Dedifferentiated amniotic fluid mesenchymal stem cell (primary cell): Measurements from ENCODE around the gene DNAH8.

Experiments used
- DNase-seq: peaks from one replicate; pipeline ENCODE4 v3.0.0-alpha.2; 2016; ENCODE audit errors: extremely low spot score

DNAH8 gene

DNA sequence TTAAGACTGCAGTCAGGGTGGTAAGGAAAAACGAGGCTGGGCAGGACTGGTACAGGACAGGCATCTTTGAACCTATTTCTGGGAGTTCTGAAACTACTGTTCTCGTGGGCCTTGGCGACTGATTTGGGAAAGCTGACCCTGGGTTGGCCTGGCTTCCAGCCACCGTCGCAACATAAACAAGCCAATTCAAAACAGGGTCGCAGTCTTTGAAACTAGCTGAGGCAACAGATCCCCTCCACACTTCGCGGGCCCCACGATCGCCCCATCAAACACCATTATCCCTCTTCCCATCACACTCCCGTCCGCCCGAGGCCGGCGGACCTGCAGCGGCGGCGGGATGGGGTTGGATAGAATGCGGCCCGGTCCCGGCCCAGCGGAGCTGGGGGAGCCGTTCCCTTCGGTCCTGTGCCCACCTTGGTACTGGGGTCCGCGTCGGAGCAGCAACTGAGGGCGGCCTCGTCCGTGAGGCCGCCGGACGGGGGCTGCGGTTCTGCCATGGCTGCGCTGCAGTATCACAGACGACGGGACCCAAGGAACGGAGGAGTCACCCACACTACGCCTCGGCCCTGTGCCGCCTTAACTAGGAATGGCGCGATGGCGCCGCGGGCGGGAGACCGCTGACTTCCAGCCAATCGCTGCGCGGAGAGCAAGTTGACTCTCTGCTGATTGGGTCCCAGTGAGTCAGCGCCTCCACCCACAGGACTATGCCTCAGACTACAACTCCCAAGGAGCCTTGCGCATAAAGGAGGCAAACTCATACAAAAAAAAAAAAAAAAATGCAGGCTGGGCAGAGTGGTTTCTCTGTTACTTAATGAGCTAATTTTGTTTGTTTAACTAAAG lies 12.3 kb upstream of the DNAH8 start, which contains the start of gene GLO1:
GLO1 (minus strand) TSS at position 588 of the 840 bp plus-strand sequence; CDS start at position 497, 91 bp downstream.
- peak; percentile 99 for DNase-seq

DNA sequence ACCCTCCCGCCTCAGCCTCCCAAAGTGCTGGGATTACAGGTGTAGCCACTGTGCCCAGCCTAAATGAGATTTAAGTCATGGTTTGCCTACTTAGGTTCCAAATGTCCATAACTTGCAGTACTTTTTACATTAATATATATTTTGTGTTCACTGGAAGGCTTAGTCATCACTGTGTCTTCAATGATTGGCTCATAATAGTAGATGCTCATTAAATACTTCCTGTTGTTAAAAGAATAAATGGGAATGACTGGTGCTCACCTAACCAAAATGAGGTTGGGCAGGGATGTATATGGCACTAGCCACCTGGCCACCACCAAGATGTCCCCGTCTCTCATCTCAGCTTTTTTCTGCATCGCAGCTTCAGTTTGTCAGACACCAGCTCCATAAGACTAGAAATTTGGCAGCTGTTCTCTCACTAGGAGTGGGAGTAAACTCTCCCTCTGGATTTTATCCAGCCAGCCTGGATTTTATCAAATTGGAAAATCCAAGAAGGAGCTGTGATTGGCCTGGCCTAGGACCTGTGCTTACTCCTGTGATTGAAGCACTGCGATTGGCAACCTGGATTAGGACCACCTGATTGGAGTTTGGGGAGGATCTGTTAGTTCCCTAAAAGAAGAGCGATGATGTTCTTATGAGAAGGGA lies 11.0 kb upstream of the DNAH8 start:
- DNase-seq = no peak

DNA sequence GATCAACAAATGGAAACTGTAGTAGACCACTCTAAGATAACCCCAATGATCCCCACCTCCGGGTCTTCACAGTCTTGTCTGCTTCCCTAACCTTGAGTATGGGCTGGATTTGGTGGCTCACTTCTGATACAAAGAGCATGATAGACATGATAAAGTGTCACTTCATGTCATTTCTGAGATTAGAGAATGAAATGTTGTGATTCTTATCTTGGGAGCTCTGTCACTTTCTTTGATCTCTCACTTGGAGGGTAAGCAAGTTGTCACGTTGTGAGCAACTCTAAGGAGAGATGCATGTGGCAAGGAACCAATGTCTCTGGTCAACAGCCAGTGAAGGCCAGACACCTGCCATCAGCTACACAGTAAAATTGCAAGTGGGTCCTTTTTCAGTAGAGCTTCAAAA lies 9.2 kb upstream of the DNAH8 start:
- DNase-seq = no peak

DNA sequence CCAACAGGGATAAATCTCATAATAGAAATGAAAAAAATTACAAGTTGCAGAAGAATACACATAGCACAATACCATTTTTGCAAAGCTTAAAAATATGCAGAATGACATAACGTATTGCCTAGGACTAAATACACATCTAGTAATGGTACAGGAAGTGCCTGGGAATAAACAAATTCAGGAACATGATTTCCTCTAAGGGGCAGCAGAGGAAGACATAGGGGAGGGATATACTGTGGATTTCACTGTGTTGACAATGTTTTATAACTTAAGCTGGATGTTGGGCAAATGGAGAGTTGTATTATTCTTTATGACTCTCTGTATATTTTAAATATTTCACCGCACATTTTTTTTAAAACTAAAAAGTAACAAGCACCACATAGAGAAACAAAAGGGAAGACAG lies 6.6 kb upstream of the DNAH8 start:
- DNase-seq = no peak

DNA sequence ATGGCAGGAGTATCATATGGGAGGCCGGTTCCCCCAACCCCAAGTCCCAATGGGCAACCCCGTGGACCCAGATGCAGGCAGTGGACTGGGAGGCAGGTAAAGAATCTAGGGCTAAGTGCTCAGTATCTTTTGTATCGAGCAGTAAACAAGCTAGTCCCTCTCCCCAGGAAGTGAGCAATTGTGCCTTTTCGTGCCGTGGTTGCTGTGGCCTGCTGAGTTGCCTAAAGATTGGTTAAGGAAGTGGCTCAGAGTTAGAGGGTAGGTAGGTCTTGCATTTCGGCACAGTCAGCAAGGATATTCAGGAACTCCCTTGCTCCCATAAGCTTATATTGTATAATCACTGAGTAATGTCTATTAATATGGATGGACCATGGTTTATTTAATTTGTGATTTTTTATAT lies 1.3 kb upstream of the DNAH8 start:
- DNase-seq = no peak

DNA sequence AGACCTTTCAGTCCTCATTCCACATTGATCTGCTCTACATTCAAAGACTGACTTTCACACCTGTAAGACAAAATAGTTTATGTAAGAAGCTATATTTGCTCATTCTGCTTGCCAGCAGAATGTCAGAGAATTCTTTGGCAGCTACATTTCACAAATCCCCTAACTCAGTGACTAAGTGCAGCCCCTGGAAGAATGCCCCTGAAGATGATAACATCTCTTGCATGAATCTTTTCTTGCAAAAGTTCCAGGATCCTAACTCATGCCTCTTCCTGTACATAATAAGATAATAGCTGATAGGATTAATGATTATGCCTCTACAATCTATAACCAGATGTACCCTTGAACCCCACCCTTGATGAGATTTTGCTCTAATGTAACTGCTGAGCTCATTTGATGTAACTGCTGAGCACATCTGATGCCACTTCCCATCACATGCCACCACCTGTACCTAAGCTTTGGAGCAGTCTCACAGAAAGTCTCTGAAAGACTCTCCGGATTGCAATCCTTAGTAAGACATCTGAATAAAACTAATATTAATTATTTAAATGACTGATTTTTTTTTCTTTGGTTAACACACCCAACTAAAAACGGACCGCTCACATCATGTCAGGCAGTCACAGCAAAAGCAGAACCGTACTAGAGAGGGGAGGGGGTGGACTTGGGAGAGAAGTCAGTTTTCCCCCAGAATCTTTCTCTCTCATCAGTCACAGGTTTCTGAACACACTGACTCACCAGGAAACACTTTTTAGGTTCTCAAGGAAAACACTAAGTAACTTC lies 684 bp upstream of the DNAH8 start:
- DNase-seq = no peak

DNA sequence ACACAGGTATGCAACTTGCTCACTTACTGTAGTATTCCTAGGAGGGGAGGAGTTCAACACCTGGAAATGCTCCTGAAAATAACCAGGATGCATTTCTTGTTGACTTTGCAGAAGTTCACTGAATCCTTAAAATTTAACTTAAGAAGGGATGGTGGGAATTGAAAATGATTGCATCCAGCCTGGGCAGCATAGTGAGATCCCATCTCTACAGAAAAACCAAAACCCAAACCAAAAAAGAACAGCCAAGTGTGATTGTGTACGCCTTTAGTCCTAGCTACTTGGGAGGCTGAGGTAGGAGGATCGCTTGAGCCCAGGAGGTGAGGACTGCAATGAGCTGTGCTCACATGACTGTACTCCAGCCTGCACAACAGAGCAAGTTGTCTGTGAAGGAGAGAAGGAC lies 1.7 kb downstream of the DNAH8 start:
- DNase-seq = no peak

DNA sequence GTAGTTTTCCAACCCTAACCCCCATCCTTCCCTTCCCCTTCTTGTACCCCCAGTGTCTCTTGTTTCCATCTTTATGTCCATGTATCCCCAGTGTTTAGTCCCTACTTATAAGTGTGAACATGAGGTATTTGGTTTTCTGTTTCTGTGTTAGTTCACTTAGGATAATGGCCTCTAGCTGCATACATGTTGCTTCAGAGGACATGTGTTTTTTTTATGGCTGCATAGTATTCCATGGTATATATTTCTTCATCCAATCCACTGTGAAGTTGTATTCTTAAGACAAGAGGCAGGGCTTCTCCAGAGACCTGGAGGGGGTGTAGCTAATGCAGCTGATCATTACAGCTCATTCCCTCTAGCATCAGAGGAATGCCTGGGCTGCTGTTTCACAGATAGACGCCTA lies 4.2 kb downstream of the DNAH8 start:
- DNase-seq = no peak

DNA sequence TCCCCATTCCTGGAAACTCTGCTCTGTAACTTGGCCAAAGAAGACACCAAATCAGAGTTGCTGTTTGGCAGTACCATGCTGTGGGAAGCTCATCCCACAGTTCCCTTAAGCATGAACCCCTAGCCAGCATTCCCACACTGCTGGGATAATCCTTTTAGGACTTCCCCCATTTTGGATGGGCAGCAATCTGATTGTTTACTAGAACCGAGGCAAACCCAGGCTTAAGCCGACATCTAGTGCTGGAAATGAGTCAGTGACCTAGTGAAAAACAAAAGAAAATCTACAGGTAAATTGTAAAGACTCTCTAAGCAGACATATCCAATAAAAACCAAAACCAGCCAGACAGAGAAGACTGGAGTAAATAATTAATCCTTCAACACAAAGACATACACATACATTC lies 5.2 kb downstream of the DNAH8 start:
- no peak for DNase-seq

DNA sequence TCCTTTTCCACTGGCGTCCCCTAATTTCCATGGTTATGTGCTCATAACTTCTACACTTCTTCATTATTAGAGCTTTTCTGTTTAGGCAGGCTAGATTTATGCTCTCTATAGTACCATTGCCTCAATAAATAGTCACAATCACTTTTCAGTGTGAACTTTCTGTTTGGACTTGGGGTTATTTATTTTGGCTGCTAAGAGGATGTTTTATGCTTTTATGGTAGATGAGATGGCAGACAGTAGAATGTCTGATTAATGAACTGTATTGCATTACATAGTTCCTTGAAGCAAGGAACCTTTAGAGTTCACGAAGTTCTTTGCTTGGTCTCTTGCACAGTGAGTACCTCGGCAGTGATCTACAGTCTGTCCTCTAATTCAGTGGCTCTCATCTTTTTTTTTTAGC lies 6.9 kb downstream of the DNAH8 start:
- DNase-seq = no peak

DNA sequence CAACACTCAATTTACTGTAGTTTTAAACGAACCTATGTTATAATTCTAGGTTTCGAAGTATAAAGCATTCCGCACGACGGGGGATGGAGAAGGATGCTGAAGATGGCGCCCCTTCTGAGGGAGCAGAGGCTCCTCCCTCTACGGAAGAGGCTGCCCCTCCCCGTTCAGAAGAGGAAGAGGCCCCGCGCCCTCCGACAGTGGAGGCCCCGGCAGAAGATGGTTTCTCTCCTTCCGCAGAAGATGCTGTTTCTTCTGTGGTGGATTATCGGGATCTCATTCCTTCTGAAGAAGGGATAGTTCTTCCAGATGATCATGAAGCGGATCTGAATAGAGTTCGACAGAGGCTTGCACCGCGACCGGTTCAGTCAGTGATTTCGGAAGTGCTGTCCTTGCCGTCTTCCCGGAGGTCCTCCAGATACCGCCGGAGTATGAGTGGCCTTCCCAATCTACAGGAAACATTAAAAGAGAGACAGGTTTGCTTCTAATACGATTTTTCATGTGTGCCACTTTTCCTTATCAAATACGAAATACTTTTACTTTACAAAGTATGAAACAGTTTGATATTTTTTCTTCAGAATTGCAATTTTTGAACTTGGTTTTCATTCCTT lies 7.7 kb downstream of the DNAH8 start:
- DNase-seq = no peak

DNA sequence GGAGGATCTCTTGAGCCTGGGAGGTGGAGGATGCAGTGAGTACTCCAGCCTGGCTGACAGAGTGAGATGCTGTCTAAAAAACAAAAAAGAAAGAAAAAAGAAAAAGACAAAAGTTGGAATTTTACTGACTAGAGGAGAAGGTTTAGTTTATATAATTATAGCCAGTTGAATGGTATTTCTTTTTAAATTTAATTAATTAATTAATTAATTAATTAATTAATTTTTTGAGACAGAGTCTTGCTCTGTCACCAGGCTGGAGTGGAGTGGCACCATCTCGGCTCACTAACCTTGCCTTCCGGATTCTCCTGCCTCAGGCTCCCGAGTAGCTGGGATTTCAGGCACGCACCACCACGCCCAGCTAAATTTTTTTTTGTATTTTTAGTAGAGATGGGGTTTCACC lies 8.7 kb downstream of the DNAH8 start:
- no peak for DNase-seq

DNA sequence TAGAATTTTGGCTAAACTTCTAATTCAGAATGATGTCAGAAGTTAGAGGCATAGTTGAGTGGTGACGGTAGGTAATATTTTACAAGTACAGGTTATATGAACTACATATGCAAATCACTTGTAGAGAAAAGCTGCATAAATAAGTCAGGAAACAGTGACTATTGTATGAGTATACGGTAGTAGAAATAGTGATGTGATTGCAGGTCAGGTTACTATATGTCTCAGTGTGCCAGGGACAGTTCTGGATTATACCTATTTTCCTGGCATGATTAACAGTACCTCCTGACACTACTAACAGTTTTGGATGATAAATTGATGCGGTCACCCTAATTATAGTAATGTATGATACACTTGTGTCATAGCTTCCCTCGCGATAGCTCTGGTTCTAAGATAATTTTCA lies 9.2 kb downstream of the DNAH8 start:
- DNase-seq = no peak

DNA sequence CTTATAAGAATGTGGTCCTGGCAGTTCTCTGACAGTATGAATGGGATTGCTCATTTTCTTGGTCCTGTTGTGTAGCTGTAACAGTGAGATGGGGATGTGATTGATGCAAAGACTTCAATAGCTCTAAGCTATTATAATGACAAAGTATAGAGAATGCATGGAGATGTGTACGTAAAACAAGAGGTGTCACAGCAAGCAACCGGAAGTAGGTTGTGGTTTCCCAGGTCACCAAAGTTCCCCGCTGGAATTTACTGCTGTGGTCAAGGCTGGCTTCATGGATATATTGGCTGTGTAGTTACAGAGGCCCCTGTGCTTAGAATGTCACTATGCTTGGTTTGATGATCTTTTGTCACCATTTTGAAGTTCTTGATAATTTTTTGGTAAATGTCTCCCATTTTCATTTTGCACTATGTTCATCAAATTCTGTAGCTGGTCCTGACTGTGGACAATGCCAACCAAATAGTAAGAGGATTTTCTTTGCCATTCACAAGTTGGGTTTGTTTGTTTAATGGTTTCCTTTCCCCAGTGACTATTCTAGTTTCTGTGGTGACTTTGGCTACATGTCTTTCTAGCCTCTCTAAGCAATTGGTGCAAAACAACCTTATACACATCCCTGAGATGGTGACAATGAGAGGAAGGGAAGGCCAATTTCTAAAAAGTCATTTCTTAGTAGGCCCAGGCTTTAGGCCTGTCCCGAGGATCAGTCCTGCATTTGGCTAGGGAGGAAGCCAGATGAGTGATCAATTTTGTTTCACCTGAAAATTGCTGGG lies 10.5 kb downstream of the DNAH8 start:
- DNase-seq = no peak

DNA sequence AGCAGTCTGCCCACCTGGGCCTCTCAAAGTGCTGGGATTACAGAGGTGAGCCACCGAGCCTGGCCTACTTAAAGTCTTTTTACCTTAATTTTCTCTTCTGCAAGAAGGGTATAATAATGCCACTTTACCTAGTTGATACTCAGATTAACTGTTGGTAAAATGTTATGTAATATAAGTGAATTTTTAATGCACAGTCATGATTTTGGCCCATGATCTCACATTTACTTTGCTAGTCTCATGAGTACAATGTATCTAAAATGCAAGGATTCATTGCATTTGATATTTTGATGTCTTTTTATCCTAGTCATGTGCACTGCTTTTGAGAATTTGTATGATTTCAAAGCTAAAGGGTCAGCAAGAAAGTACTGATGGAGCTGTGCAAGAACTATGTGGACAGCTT lies 13.1 kb downstream of the DNAH8 start:
- DNase-seq = no peak

DNA sequence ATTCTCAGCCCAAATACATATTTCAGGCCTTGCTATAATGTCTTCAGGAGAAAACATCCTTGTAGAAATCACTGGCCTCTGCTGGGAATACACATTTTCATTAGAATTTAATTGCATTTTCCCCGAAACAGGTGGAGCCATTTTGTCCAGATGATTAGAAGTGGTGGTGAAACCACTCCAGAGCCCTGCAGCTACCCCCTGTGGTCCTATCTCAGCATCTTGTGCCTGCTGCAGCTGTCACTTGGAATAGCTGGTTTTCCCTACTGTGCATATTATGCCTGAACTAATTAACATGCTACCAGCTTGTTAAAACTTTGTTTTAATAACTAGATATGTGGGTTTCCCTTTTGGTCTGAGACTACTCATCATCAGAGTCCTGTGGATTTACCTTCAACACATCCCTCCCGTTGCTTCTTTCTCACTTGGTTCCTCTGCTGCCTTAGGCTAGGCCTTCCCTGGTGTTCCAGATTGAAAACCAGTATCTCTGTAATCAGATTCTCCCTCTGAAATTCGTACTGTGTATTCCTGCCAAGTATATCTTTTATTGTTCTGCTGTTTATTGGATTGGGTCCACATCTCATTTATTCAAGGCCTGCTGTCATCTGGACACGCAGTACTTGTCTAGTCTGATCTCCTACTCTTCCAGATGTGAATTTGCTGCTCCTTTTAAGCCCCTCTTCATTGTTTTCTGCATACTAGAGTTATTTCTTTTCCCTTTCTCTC lies 15.2 kb downstream of the DNAH8 start:
- no peak for DNase-seq

DNA sequence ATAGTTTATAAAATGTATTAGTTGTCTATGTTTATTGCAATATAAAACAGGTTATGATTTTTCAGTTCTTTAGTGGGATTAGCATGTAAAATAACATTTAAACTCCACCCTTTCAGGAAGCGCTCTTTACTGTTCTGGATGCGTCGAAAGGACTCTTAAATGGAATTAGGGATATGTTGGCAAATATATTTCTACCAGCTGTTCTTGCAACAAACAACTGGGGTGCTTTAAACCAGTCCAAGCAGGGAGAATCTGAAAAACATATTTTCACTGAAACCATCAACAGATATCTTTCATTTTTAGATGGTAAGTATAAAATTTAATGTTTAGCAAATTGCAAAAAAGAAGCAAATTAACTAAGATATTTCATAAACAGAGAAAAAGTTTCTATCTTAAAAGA lies 21.8 kb downstream of the DNAH8 start:
- DNase-seq = no peak

DNA sequence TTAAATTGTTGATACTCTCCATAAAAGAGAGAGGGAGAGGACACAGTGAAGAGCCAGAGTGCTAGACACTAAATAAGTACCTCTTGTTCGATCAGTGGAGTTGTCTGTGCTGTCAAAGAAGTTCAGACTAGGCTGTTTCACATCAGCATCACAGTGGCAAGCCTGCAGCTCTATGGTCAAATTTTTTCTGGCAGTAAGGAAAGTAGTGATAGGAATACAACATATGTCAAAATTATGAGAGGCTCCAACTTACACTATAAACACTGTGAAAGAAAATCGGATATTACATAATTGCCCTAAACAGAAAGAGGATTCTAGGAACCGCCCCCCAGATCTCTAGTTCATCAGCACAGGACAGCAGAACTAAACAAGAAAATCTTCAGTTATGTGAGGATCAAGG lies 23.1 kb downstream of the DNAH8 start:
- no peak for DNase-seq

DNA sequence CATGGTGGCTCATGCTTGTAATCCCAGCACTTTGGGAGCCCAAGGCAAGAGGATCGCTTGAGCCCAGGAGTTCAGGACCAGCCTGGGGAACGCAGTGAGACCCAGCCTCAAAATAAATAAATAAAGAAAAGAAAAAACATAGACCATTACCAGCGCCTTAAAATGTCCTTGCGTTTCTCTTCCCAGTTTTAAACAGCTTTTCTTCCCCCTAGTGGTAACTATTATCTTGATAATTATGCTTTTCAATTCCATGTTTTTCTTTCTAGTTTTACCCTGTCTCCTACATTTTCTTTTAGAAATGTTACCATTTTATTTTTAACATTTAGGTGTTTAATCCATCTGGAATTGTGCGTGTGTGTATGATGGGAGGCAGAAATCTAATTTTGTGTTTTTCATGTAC lies 24.4 kb downstream of the DNAH8 start:
- DNase-seq = no peak

DNA sequence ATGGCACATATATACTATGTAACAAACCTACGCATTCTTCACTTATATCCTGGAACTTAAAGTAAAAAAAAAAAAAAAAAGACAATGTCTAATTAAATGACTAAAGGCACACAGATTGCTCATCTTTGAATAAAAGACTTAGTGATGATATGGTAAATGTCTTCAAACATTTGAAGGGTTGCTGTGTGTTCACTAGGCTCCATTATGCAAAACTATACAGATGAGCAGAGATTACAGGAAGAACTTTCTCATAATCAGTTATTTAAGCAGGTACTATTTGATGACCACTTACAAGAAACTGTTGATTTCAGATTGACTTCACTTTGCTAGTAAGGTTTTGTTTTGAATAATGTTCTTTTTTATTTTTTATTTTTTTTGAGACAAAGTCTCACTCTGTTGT lies 34.4 kb downstream of the DNAH8 start:
- DNase-seq = no peak
